Measurements from ENCODE around the gene SEMA3B.

GRCh38 chr3:50264383-50264963, 4.5 kb upstream of the SEMA3B start:
- TF ChIP-seq CTCF (IDR thresholded peaks at IDR 0.05 in 4 of 5, conservative IDR thresholded peaks at IDR 0.05 in 1 of 5) (no peak), POLR2A (IDR thresholded peaks at IDR 0.05) (no peak)
